ENCODE measurements around the gene ZNF32. TPM values are rescaled to one million over a fixed set of nuclear protein-coding genes. Genes with fewer than 3 reads are reported as not detected.
"Not testable (repeated sequence)": the region's sequence is repeated elsewhere in the genome, so short reads cannot be mapped to it uniquely, and the experiment has no call there.

The ZNF32 gene
- total RNA-seq, 1 donor from 2014 or later, result 46.7 TPM

GRCh38 chr10:43649185-43649523 is 473 bp upstream of the ZNF32 start:
- Mint-ChIP-seq H3K27me3 (ENCODE audit: low read depth) (no peaks in the 10 kb centered on the region), H3K4me1 (peaks cover 19% of the 10 kb centered on the region), H3K4me3 (peak overlapping the region; percentile 91), H3K9me3 (peaks cover 31% of the 10 kb centered on the region), H3K36me3 (peaks cover 35% of the 10 kb centered on the region), H3K27ac (peak overlapping the region; percentile 86)
- TF ChIP-seq, protein P1, sequence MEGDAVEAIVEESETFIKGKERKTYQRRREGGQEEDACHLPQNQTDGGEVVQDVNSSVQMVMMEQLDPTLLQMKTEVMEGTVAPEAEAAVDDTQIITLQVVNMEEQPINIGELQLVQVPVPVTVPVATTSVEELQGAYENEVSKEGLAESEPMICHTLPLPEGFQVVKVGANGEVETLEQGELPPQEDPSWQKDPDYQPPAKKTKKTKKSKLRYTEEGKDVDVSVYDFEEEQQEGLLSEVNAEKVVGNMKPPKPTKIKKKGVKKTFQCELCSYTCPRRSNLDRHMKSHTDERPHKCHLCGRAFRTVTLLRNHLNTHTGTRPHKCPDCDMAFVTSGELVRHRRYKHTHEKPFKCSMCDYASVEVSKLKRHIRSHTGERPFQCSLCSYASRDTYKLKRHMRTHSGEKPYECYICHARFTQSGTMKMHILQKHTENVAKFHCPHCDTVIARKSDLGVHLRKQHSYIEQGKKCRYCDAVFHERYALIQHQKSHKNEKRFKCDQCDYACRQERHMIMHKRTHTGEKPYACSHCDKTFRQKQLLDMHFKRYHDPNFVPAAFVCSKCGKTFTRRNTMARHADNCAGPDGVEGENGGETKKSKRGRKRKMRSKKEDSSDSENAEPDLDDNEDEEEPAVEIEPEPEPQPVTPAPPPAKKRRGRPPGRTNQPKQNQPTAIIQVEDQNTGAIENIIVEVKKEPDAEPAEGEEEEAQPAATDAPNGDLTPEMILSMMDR (IDR thresholded peaks at IDR 0.05; ENCODE audit: unreplicated experiment), result no peak
- DNase-seq (ENCODE audit: low spot score in 2 of 2, unreplicated experiment in 2 of 2), result no peak

DNA sequence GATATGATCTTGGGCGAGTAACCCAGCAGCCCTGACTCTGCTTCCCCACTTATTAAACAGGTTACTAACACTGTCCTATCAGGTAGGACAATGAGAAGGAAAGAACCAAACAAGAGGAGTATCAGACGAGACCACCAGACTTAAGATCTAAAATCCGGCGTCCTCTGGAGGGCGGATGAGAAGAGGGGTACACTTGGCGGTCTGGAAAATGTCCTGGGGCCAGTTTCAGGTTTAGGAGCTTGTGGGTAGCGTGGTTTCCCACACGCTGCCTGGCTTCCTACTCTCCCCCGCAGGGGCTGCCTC is 635 bp downstream of the ZNF32 start:
- no peak for DNase-seq (ENCODE audit: low spot score in 2 of 2, unreplicated experiment in 2 of 2)
- Mint-ChIP-seq H3K27me3 (ENCODE audit: low read depth) (no peaks in the 10 kb centered on the region), H3K9me3 (peaks cover 36% of the 10 kb centered on the region), H3K36me3 (peaks cover 46% of the 10 kb centered on the region), H3K4me1 (peaks cover 10% of the 10 kb centered on the region), H3K27ac (peak overlapping the region; percentile 92), H3K4me3 (peak overlapping the region; percentile 91)
- TF ChIP-seq, protein P1 (IDR thresholded peaks at IDR 0.05; ENCODE audit: unreplicated experiment), result no peak

GRCh38 chr10:43647576-43647975 is 1.1 kb downstream of the ZNF32 start:
- TF ChIP-seq, protein P1 (IDR thresholded peaks at IDR 0.05; ENCODE audit: unreplicated experiment), result no peak
- H3K9me3 Mint-ChIP-seq, result peaks cover 40% of the 10 kb centered on the region

GRCh38 chr10:43645866-43646265 is 2.8 kb downstream of the ZNF32 start:
- Mint-ChIP-seq H3K9me3 (peaks cover 51% of the 10 kb centered on the region), H3K27ac (no peak overlapping the region), H3K27me3 (ENCODE audit: low read depth) (no peaks in the 10 kb centered on the region), H3K4me3 (no peak overlapping the region), H3K36me3 (peaks cover 61% of the 10 kb centered on the region), H3K4me1 (peaks cover 10% of the 10 kb centered on the region)
- TF ChIP-seq, protein P1 (IDR thresholded peaks at IDR 0.05; ENCODE audit: unreplicated experiment), result no peak
- no peak for DNase-seq (ENCODE audit: low spot score in 2 of 2, unreplicated experiment in 2 of 2)

More at GRCh38 chr10:43647576-43647975, 1.1 kb downstream of the ZNF32 start:
- H3K27me3 Mint-ChIP-seq (ENCODE audit: low read depth), result no peaks in the 10 kb centered on the region
- H3K27ac Mint-ChIP-seq, result peak overlapping the region; percentile 92
- H3K36me3 Mint-ChIP-seq, result peaks cover 50% of the 10 kb centered on the region
- H3K4me3 Mint-ChIP-seq, result peak overlapping the region; percentile 91
- H3K4me1 Mint-ChIP-seq, result peaks cover 10% of the 10 kb centered on the region
- no peak for DNase-seq (ENCODE audit: low spot score in 2 of 2, unreplicated experiment in 2 of 2)

DNA sequence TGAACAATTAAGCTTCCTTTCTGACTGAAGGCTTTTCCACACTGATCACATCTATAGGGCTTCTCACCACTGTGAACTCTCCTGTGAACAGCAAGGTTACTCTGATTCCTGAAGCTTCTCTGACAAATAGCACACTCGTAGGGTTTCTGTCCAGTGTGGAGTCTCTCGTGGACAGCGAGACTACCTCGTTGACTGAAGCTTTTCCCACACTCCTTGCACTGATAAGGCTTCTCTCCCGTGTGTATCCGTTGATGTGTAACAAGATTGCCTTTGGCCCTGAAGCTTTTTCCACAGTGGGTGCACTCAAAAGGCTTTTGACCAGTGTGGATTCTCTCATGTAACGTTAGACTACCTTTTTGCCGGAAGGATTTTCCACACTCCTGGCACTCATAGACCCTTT is 4.4 kb downstream of the ZNF32 start:
- peaks cover 7% of the 10 kb centered on the region for H3K4me1 Mint-ChIP-seq
- no peaks in the 10 kb centered on the region for H3K27me3 Mint-ChIP-seq (ENCODE audit: low read depth)
- peaks cover 61% of the 10 kb centered on the region for H3K9me3 Mint-ChIP-seq
- peaks cover 63% of the 10 kb centered on the region for H3K36me3 Mint-ChIP-seq
- DNase-seq (ENCODE audit: low spot score in 2 of 2, unreplicated experiment in 2 of 2), result no peak
- H3K27ac Mint-ChIP-seq, result no peak overlapping the region
- TF ChIP-seq, protein P1 (IDR thresholded peaks at IDR 0.05; ENCODE audit: unreplicated experiment), result no peak
- no peak overlapping the region for H3K4me3 Mint-ChIP-seq

GRCh38 chr10:43640603-43641002 is 8.1 kb downstream of the ZNF32 start:
- H3K4me1 Mint-ChIP-seq, result no peaks in the 10 kb centered on the region
- DNase-seq (ENCODE audit: low spot score in 2 of 2, unreplicated experiment in 2 of 2), result no peak
- no peaks in the 10 kb centered on the region for H3K27me3 Mint-ChIP-seq (ENCODE audit: low read depth)
- peaks cover 43% of the 10 kb centered on the region for H3K36me3 Mint-ChIP-seq
- peaks cover 73% of the 10 kb centered on the region for H3K9me3 Mint-ChIP-seq
- TF ChIP-seq, protein P1 (IDR thresholded peaks at IDR 0.05; ENCODE audit: unreplicated experiment), result no peak
- no peak overlapping the region for H3K4me3 Mint-ChIP-seq
- H3K27ac Mint-ChIP-seq, result no peak overlapping the region

DNA sequence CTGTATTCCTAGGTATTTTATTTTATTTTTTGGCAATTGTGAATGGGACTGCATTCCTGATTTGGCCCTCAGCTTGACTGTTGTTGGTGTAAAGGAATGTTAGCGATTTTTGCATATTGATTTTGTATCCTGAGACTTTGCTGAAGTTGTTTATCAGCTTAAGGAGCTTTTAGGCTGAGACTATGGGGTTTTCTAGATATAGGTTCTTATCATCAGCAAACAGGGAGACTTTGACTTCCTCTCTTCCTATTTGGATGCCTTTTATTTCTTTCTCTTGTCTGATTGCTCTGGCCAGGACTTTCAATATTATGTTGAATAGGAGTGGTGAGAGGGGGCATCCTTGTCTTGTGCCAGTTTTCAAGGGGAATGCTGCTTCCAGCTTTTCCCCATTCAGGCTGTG is 12.9 kb downstream of the ZNF32 start:
- DNase-seq (ENCODE audit: low spot score in 2 of 2, unreplicated experiment in 2 of 2); H3K4me3 Mint-ChIP-seq: not testable (repeated sequence)
- peaks cover 68% of the 10 kb centered on the region for H3K9me3 Mint-ChIP-seq

More for the DNA sequence above, 12.9 kb downstream of the ZNF32 start:
- H3K27me3 Mint-ChIP-seq (ENCODE audit: low read depth); H3K27ac Mint-ChIP-seq; H3K4me1 Mint-ChIP-seq; H3K36me3 Mint-ChIP-seq: not testable (repeated sequence)

All from mesothelial cell of epicardium (in vitro differentiated cells).